Kidney (tissue), 14 donors: ENCODE measurements around the gene CNTN1. TPM values are rescaled to one million over a fixed set of nuclear protein-coding genes. Genes with fewer than 3 reads are reported as not detected.

Source experiments
- DNase-seq, 5 donors: peaks; one replicate each; pipeline ENCODE4 v3.0.0-alpha.2; 2013 to 2020
- FAIRE-seq: peaks from 2 replicates; lab custom pipeline; 2012; peaks lifted over from hg19 to GRCh38; lab: Jason Lieb, UNC
- H3K27ac ChIP-seq, 2 donors: one replicate each; pipeline ENCODE4 v1.7.0; 2013; ENCODE audit warnings: low read depth in 2 of 2, low read length in 2 of 2, inconsistent platforms in 1 of 2
- H3K27me3 ChIP-seq: one replicate; pipeline ENCODE4 v1.7.1; 2013; ENCODE audit warnings: low read length, inconsistent platforms; ENCODE audit not compliant: control insufficient read depth, insufficient read depth
- H3K36me3 ChIP-seq, 3 donors: one replicate each; pipeline versions ENCODE4 v1.7.0 to v1.7.1; 2013; ENCODE audit warnings: low read length in 3 of 3, control low read depth in 1 of 3, inconsistent platforms in 1 of 3; ENCODE audit not compliant: insufficient read depth in 3 of 3, control insufficient read depth in 2 of 3
- H3K4me1 ChIP-seq, 3 donors: one replicate each; pipeline versions ENCODE4 v1.7.0 to v1.7.1; 2013; ENCODE audit warnings: low read length in 3 of 3, inconsistent platforms in 1 of 3, low read depth in 1 of 3; ENCODE audit not compliant: control insufficient read depth in 2 of 3, insufficient read depth in 2 of 3
- H3K4me3 ChIP-seq, 3 donors: one replicate each; pipeline versions ENCODE4 v1.7.0 to v1.8.1; 2013; ENCODE audit warnings: low read length in 3 of 3, control low read depth in 1 of 3, inconsistent platforms in 1 of 3
- H3K9ac ChIP-seq, 3 donors: one replicate each; pipeline versions ENCODE4 v1.7.0 to v1.7.1; 2013; ENCODE audit warnings: low read length in 3 of 3, control low read depth in 1 of 3, inconsistent platforms in 1 of 3
- H3K9me3 ChIP-seq, 3 donors: one replicate each; pipeline versions ENCODE4 v1.7.0 to v1.7.1; 2013; ENCODE audit warnings: low read length in 3 of 3, control low read depth in 1 of 3, inconsistent platforms in 1 of 3; ENCODE audit not compliant: control insufficient read depth in 2 of 3, insufficient read depth in 1 of 3
- CTCF ChIP-seq: IDR thresholded peaks from 3 replicates; pipeline ENCODE4 v1.5.1; 2012; ENCODE audit warnings: mild to moderate bottlenecking, moderate library complexity, borderline replicate concordance; ENCODE audit not compliant: insufficient read depth; ENCODE audit errors: extremely low read depth
- intact Hi-C: fragments of 100-400 bp; cut with DNase I; formaldehyde crosslinking; loops from one replicate; pipeline ENCODE4 v1.11.1; 2022
- polyA plus RNA-seq: library from polyadenylated mRNA; stranded (reverse); fragments of 350-450 nt; fragmentation: Illumina TruSeq; extraction: RNeasy Lipid Tissue Mini Kit (QIAGEN cat#74804); gene quantifications from one replicate; pipeline ENCODE4 v1.2.3, GENCODE V29; 2014; ENCODE audit warnings: low read depth, low replicate concordance; ENCODE audit not compliant: insufficient read depth
- total RNA-seq: library from RNA; stranded (reverse); fragmentation: NEBNext Ultra II Directional; extraction: Animal tissue kit (Norgen Biotek cat#: 25700); gene quantifications from one replicate; pipeline ENCODE4 v1.2.1, GENCODE V29; 2021
- donor health status: control.
- donor health status: control.
- donor health status: control.
- donor health status: control.
- donor health status: control.
- donor health status: DM: yes; HTN: yes; CAD: no.
- donor health status: Normal renal cell carcinoma (clear cell type).

Gene CNTN1
- total and polyA plus RNA-seq, 2 donors from 2014 or later = 6.3 to 9.9 TPM

- intact Hi-C loops = no loop called here
- peak in 2 of 5 donors; percentile 12 to 24 for DNase-seq
- no peak for FAIRE-seq
- no peak for TF ChIP-seq CTCF
- no peak overlapping the region for H3K27ac ChIP-seq
- H3K36me3 ChIP-seq = no peaks in the 10 kb centered on the region
- H3K9ac ChIP-seq = no peak overlapping the region
- H3K4me1 ChIP-seq = no peaks in the 10 kb centered on the region
- no peaks in the 10 kb centered on the region for H3K27me3 ChIP-seq
- H3K4me3 ChIP-seq = no peak overlapping the region
- H3K9me3 ChIP-seq = no peaks in the 10 kb centered on the region
Measured at GRCh38 chr12:40697566-40698259, 5.5 kb downstream of the CNTN1 start.

GRCh38 chr12:40701756-40702155, 9.5 kb downstream of the CNTN1 start:
- intact Hi-C loops = no loop called here
- H3K4me1 ChIP-seq = no peaks in the 10 kb centered on the region
- no peaks in the 10 kb centered on the region for H3K9me3 ChIP-seq
- H3K27ac ChIP-seq = no peak overlapping the region
- FAIRE-seq (no peak), DNase-seq (no peak)
- no peak for TF ChIP-seq CTCF
- no peaks in the 10 kb centered on the region for H3K27me3 ChIP-seq
- no peak overlapping the region for H3K4me3 ChIP-seq
- H3K9ac ChIP-seq = no peak overlapping the region
- no peaks in the 10 kb centered on the region for H3K36me3 ChIP-seq

GRCh38 chr12:40711121-40711520, 18.9 kb downstream of the CNTN1 start:
- intact Hi-C loops = no loop called here
- Histone ChIP-seq H3K27me3 (no peaks in the 10 kb centered on the region), H3K27ac (no peak overlapping the region), H3K9ac (no peak overlapping the region), H3K36me3 (no peaks in the 10 kb centered on the region), H3K9me3 (no peaks in the 10 kb centered on the region), H3K4me1 (no peaks in the 10 kb centered on the region), H3K4me3 (no peak overlapping the region)
- no peak for DNase-seq
- FAIRE-seq = no peak
- TF ChIP-seq CTCF = no peak

- intact Hi-C loops = no loop called here
- Histone ChIP-seq H3K4me1 (no peaks in the 10 kb centered on the region), H3K4me3 (no peak overlapping the region), H3K36me3 (no peaks in the 10 kb centered on the region), H3K27me3 (no peaks in the 10 kb centered on the region), H3K27ac (no peak overlapping the region), H3K9me3 (no peaks in the 10 kb centered on the region), H3K9ac (no peak overlapping the region)
- TF ChIP-seq CTCF = no peak
- FAIRE-seq = no peak
- no peak for DNase-seq
Measured at GRCh38 chr12:40714636-40715035, 22.4 kb downstream of the CNTN1 start.
